ENCODE measurements around the gene CBARP.

Gene CBARP

GRCh38 chr19:1280636-1281568, 43.1 kb upstream of the CBARP start:
- in situ Hi-C loops (cut with HindIII; ENCODE audit: low pct_unique_long_range_greater_than_20kb, low sequenced_read_pairs), result no loop called here
- TF ChIP-seq JUND (IDR thresholded peaks at IDR 0.05; ENCODE audit: low read depth), result no peak
- DNase-seq (ENCODE audit: low read depth in 1 of 2, low spot score in 1 of 2), result no peak

DNA sequence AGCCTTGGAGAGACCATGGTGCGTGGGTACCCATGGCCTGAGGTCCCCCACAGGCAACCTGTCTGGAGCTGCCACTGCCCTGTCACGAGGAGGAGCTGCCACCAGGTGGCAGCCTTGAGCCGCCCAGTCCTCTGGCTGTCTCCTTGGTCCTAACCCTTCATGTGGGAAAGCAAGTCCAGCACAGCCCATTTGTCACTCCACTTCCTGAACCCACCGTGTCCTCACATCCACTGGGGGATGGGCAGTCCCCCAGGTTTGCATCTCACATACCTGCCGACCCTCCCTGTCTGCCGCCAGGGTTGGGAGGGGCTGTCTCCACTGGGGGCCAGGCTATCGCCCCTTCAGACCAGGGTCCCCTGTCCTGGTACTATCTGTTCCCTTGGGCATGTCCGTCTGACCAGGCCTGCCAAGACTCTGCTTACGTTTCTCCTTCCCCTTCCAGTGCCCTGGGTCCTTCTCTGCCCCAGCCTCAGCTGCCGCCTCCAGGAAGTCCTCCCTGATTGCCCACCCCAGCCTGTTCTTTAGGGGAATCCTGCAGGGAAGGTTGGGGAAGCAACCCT, 42.1 kb upstream of the CBARP start:
- no peak for TF ChIP-seq JUND (IDR thresholded peaks at IDR 0.05; ENCODE audit: low read depth)
- in situ Hi-C loops (cut with HindIII; ENCODE audit: low pct_unique_long_range_greater_than_20kb, low sequenced_read_pairs), result no loop called here
- DNase-seq (ENCODE audit: low read depth in 1 of 2, low spot score in 1 of 2), result peak; percentile 82 to 83

DNA sequence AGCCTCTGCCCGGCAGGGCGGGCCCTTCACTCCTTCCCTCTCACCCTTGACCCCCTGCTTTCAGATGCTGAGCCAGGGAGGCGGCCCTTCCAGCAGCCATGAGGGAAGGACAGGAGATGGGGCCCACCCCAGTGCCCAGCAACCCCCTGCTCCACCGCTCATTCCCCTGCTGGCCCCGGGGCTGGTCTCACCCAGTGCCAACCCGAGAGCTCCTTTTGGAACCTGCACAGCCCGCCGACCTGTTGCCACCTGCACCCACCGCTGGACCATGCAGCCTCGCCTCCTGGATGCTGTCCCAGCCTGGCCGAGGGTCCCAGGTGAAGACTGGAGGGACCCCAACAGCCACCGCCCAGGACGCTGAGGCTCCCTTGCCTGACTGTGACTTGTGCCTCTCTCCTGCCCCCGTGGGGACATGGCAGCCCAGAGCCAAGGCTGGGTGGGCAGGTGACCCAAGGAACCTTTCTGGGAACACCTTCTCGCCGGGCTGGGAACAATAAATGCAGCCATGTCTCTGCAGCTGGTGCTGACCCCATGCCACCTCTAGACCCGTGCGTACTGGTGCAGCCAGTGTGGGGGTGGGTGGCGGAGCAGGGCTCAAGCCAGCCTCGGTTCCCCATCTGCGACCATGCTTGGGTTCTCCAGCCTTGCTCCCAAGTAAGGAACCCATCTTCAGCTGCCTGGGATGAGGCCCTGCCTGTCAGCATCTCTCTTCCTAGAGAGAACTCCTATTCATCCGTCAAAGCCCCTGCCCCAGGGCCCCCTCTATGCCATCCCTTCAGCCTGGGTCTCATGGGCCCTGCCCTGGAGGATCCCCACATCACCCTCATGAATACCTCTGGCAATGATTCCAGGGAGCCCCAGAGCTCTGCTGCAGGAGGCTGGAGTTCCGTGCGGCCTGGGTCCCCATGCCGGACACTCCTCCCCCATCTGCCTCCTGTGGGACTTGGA, 41.2 kb upstream of the CBARP start:
- no peak for TF ChIP-seq JUND (IDR thresholded peaks at IDR 0.05; ENCODE audit: low read depth)
- DNase-seq (ENCODE audit: low read depth in 1 of 2, low spot score in 1 of 2), result no peak
- in situ Hi-C loops (cut with HindIII; ENCODE audit: low pct_unique_long_range_greater_than_20kb, low sequenced_read_pairs), result no loop called here

DNA sequence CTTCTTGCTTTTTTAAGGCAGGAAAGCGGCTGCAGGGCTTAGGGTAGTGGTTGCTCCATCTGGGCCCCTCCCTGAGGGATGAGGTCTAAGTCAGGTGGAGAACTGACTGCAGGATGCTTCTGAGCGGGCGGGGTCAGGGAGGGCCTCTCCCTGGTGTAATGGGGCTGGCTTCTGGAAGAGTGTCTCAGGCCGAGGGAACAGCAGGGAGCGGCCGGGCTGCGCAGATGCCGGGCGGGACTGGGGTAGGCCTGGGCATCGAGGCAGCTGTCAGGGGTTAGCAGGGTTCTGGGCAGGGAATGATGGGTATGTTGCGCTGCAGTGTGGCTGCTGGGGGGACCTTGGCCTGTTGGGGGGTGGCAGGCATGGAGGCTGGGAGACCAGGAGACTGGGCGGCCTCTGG, 40.3 kb upstream of the CBARP start:
- no peak for TF ChIP-seq JUND (IDR thresholded peaks at IDR 0.05; ENCODE audit: low read depth)
- DNase-seq (ENCODE audit: low read depth in 1 of 2, low spot score in 1 of 2), result no peak
- in situ Hi-C loops (cut with HindIII; ENCODE audit: low pct_unique_long_range_greater_than_20kb, low sequenced_read_pairs), result no loop called here

DNA sequence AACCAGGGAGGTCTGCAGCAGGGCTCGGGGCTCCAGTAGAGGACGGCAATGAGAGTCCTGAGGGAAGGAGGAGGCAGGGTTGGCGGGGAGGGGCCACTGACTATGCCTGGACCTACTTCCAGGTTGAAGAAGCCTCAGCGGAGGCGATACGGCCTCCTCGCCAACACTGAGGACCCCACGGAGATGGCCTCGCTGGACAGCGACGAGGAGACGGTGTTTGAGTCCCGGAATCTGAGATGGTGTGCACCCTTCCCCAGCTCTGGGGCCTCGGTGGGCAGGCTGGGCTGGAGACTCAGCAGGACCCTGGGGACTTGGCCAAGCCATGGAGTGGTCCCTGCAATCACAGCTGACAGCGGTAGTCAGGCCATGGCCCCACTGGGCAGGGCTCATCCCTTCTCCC, 39.3 kb upstream of the CBARP start:
- TF ChIP-seq JUND (IDR thresholded peaks at IDR 0.05; ENCODE audit: low read depth), result no peak
- DNase-seq (ENCODE audit: low read depth in 1 of 2, low spot score in 1 of 2), result no peak
- in situ Hi-C loops (cut with HindIII; ENCODE audit: low pct_unique_long_range_greater_than_20kb, low sequenced_read_pairs), result no loop called here

- no peak for DNase-seq (ENCODE audit: low read depth in 1 of 2, low spot score in 1 of 2)
- no peak for TF ChIP-seq JUND (IDR thresholded peaks at IDR 0.05; ENCODE audit: low read depth)
- in situ Hi-C loops (cut with HindIII; ENCODE audit: low pct_unique_long_range_greater_than_20kb, low sequenced_read_pairs), result no loop called here
These were observed 38.8 kb upstream of the CBARP start for GRCh38 chr19:1276628-1277022.

DNA sequence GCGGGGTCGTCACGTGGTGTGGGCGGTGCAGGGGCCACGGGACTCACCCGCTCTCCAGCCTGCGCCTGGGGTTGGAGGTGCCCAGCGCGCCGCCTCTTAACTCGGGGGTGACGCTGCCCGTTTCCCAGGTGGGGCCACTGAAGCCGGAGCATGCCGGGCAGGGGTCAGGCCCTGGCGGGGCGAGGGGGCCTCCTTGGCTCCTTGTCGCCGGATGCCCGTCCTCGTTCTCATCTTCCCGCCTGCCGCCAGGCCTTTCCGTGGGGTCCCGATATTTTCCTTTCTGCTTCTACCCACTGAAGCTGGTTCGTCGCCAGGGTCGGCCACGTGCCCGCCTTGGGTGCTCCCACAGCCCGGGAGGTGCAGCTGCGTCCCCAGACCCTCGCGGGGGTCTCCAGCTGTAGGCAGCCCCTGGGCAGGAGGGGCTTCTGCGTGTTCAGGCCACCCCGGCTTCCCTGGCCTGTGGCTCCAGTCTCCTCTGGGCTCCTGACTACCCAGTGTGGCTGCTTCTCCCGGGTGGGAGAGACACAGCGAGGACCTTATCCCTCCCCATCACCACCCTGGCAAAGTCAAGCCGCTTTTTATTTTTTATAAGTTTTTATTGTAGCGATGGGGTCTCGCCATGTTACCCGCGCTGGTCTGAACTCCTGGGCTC, 38.3 kb upstream of the CBARP start:
- no peak for DNase-seq (ENCODE audit: low read depth in 1 of 2, low spot score in 1 of 2)
- in situ Hi-C loops (cut with HindIII; ENCODE audit: low pct_unique_long_range_greater_than_20kb, low sequenced_read_pairs), result no loop called here
- no peak for TF ChIP-seq JUND (IDR thresholded peaks at IDR 0.05; ENCODE audit: low read depth)

GRCh38 chr19:1275260-1275975, 37.6 kb upstream of the CBARP start, which contains the start of gene FAM174C:
FAM174C (plus strand) TSS chr19:1275530; CDS start chr19:1275550, 20 bp downstream.
- no peak for TF ChIP-seq JUND (IDR thresholded peaks at IDR 0.05; ENCODE audit: low read depth)
- in situ Hi-C loops (cut with HindIII; ENCODE audit: low pct_unique_long_range_greater_than_20kb, low sequenced_read_pairs), result no loop called here
- peak; percentile 92 to 97 for DNase-seq (ENCODE audit: low read depth in 1 of 2, low spot score in 1 of 2)

GRCh38 chr19:1274852-1275259, 37.1 kb upstream of the CBARP start:
- no peak for TF ChIP-seq JUND (IDR thresholded peaks at IDR 0.05; ENCODE audit: low read depth)
- DNase-seq (ENCODE audit: low read depth in 1 of 2, low spot score in 1 of 2), result no peak
- in situ Hi-C loops (cut with HindIII; ENCODE audit: low pct_unique_long_range_greater_than_20kb, low sequenced_read_pairs), result no loop called here

DNA sequence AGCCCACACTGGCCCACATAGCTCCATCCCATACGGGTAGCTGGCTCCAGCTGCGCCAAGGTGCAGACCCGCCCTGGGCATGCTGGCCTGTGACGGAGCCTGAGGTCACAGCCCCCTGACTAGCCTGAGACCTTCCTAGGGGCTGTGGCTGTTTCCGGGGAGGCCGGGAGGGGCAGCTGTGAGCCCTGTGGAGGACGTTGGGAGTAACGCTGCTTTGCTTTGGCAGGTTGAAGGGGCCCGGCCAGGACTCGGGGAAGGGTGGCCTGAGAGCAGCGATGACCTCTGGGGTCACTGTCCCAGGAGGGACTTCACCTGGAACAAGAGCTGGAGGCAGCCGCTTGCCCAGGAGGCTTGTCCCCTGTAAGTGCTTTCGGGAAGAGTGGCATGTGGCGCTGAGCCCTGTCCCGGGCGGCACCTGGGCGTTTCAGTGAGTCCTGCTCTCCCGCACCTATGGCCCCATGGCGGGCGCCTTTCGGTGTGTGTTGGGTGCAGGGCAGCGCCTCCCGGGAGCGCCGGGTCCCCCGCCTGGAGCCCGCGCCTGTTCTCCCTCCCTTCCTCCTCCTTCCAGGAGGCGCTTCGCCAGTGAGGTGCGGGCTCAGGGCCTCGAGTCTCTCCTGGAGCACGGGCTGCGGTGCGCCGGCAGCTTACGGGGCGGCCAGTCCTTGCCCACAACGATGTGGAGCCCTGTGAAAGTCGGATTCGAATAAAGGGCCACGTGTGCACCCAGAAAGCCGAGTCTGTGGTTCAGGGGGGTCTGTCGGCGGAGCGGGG, 36.5 kb upstream of the CBARP start:
- TF ChIP-seq JUND (IDR thresholded peaks at IDR 0.05; ENCODE audit: low read depth), result no peak
- DNase-seq (ENCODE audit: low read depth in 1 of 2, low spot score in 1 of 2), result no peak
- in situ Hi-C loops (cut with HindIII; ENCODE audit: low pct_unique_long_range_greater_than_20kb, low sequenced_read_pairs), result no loop called here

All from T47D (cell line).